Measurements from ENCODE around the gene NEK6.

NEK6 gene

DNA sequence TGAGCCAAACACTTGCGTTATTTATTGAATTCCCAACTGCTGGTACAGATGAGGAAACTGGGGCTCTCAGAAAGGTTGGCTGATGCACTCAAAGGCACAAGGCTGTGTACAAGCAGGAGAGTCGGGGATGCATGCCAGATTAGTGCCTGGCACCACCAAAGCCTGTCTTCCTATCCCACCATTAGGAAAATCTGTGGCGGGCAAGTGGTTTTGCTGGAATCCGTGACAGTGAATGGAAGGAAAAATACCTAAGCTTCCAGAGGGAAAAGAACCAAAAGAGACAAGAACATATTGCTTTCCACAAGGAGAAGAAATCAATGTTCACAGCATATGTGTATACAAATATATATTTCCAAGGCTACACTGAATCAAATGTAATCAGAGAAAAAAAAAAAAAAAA, 106.4 kb downstream of the NEK6 start:
- no peak for DNase-seq (ENCODE audit: extremely low read depth in 1 of 2, low read depth in 1 of 2)

GRCh38 chr9:124365036-124365435, 107.3 kb downstream of the NEK6 start:
- DNase-seq (ENCODE audit: extremely low read depth in 1 of 2, low read depth in 1 of 2): no peak

DNA sequence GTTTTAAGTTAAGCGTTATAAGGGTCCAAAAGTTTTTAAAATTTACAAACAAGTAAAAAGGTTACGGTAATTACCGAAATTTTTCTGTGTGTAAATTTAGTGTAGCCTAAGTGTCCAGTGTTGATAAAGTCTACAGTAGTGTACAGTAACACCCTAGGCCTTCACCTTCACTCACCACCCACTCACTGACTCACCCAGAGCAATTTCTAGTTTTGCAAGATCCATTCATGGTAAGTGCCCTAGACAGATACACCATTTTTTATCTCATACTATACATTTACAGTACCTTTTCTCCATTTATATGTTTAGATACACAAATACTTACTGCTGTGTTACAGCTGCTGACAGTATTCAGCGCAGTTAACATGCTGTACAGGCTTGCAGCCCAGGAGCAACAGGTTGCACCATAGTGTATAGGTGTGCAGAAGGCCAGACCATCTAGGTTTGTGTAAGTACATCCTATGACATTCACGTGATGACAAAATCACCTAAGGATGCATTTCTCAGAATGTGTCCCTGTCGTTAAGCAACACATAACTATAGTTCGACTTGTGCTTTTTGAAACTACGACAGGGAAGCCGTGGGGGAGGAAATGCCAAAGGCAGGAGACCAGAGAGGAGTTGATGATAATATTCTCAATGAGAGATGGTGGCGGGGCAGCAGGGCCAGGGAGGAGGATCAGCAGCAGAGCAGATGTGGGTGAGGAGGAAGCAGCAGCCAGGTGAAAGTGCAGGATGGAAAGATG, 108.9 kb downstream of the NEK6 start:
- no peak for DNase-seq (ENCODE audit: extremely low read depth in 1 of 2, low read depth in 1 of 2)

GRCh38 chr9:124368692-124369091, 110.9 kb downstream of the NEK6 start:
- DNase-seq (ENCODE audit: extremely low read depth in 1 of 2, low read depth in 1 of 2): no peak

DNA sequence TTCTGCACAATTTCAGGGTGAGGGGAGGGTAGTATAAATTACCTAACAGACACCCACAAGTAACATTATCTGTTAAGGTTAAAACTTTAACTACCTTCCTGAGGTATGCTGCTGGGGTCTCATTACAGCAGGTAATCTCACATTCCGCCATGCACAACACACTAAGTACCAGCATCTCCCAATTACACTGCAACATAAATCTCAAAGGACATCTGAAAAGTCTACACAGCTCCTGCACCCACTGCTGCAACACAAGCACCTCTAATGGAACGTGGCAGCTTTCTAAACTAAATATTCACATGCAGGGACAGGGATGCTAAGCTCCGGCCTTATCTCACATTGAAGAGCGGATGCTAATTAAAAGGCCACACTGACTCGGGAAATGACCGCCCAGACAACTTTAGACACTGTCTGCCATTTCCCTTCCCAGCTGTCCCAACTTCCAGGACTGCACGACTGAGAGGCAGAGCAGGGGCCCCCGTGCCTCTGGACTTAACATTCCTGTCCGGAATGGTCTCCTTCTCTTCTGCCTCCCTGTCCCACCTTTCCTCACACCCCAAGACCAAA, 111.6 kb downstream of the NEK6 start:
- no peak for DNase-seq (ENCODE audit: extremely low read depth in 1 of 2, low read depth in 1 of 2)

- no peak for DNase-seq (ENCODE audit: extremely low read depth in 1 of 2, low read depth in 1 of 2)
Observed at GRCh38 chr9:124370896-124371582, 113.3 kb downstream of the NEK6 start.

GRCh38 chr9:124372038-124372437, 114.3 kb downstream of the NEK6 start:
- DNase-seq (ENCODE audit: extremely low read depth in 1 of 2, low read depth in 1 of 2): no peak

DNA sequence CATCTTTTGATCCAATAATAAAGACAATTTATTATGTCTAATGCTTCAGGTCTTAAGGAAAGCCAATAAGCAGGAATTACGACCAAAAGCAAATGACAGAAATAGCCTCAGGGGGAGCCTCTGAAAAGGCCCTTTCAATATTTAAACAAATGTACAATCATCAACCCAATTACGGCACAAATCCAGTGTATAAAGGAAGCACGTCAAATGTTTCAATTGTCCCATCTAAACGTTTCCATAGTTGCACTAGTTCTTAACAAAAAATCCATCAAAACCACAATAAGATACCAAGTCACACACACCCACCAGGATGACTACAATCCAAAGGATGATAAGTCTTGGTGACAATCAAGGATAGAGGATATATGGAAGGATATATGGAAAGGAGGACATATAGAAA, 115.6 kb downstream of the NEK6 start:
- DNase-seq (ENCODE audit: extremely low read depth in 1 of 2, low read depth in 1 of 2): no peak

DNA sequence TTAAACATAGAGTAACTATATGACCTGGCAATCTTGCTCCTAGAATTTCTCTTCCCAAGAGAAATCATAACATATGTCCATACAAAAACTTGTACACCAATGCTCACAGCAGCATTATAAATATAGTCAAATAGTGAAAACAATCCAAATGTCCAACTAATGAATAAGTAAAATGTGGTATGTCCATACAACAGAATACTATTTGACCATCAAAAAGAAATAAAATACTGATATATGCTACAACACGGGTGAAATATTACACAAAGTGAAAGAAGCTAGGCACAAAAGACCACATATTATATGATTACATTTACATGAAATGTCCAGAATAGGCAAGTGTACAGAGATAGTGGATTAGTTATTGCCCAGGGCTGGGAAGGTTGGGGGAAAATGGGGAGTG, 116.1 kb downstream of the NEK6 start:
- no peak for DNase-seq (ENCODE audit: extremely low read depth in 1 of 2, low read depth in 1 of 2)

GRCh38 chr9:124375726-124376125, 118.0 kb downstream of the NEK6 start:
- no peak for DNase-seq (ENCODE audit: extremely low read depth in 1 of 2, low read depth in 1 of 2)

- DNase-seq (ENCODE audit: extremely low read depth in 1 of 2, low read depth in 1 of 2): no peak
Observed at GRCh38 chr9:124376329-124376728, 118.6 kb downstream of the NEK6 start.

GRCh38 chr9:124377551-124378406, 120.0 kb downstream of the NEK6 start:
- no peak for DNase-seq (ENCODE audit: extremely low read depth in 1 of 2, low read depth in 1 of 2)

DNA sequence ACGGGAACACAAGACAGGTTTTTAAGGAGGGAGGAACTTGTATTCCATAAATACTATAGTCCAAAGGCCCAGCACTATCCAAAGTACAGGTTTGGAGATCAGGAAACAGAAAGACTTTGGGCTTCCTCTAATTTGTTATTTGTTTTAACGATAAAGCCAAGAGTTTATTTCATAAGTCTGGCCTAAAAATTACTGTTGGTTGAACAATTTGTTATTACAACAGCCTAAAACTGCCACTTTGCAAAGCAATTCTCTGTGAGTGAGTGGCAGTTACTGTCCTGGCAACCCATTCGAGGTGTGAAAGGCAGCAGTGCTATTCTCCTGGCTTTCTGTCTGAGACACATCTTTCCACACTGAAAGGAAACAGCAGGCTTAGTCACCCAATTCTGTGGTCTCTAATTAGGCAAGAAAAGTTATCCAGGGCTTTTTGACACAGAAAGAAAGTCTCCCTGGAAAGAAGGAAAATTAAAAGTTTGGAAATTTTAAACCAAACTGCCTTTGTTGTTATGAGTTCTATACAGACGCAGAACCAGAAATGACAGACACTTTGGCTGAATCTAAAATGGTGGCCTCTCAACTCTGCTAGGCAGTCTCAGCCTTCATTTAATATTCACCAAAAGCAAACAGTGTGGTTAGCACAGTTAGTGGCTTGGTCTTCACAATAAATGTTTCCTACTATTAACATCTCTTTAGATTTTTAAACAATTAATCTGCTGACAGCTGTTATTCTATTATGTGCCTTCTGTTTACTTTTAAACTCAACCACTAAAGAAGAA, 123.6 kb downstream of the NEK6 start:
- no peak for DNase-seq (ENCODE audit: extremely low read depth in 1 of 2, low read depth in 1 of 2)

DNA sequence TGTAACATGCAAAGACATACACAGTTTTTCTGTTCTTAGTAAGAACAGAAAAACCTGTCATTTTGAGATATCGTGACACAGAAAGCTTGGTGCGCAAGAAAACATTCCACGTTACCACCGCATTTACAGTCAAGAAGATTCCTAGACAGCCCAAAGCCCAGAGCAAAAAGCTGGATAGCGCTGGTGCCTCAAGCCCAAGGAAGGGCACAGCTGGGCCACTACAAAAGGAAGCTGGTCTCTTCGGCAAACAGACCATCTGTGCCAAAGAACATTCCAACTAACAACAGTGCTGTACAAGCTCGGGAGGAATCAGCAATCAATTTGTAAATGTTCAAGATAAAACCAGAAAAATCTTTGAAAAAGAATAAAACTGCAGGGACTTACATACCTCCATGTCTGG, 126.5 kb downstream of the NEK6 start:
- DNase-seq (ENCODE audit: extremely low read depth in 1 of 2, low read depth in 1 of 2): no peak

- no peak for DNase-seq (ENCODE audit: extremely low read depth in 1 of 2, low read depth in 1 of 2)
Observed at GRCh38 chr9:124384846-124385245, 127.1 kb downstream of the NEK6 start.

GRCh38 chr9:124385623-124386022, 127.9 kb downstream of the NEK6 start:
- no peak for DNase-seq (ENCODE audit: extremely low read depth in 1 of 2, low read depth in 1 of 2)

GRCh38 chr9:124386201-124386600, 128.5 kb downstream of the NEK6 start:
- DNase-seq (ENCODE audit: extremely low read depth in 1 of 2, low read depth in 1 of 2): no peak

DNA sequence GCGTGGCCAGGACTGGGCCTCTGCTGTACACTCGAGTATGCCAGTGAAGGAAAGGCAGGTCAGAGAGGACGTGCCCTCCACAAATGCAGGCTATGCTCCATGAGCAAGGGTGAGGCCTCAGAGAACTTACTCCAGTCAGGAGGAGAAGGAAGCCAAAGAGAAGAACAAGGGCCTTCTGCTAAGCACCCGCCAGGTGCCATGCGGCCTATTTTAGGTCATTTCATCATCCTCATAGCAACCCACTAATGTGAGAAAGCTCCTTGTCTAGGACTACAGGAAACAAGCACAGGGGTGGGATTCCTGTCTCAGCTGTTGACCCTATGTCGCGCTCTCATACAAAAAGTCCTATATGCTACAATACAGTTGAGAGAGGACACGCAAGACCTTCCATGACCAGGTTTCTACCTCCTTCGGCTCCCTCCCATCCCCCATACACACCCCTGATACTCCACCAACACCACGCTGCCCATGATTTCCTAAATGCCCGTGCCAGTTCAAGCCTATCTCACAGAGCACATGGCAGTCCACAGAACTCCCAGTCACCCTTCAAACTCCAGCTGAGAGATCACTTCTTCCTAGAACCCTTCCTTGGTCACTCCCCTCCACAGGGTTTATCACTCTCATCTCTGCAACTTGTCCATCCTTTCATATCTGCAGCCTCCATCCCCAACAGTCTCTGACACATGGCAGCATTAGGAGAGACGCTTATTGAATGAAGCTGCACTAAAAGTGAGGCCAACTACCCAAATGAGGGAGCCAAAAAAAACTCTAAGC, 130.7 kb downstream of the NEK6 start:
- no peak for DNase-seq (ENCODE audit: extremely low read depth in 1 of 2, low read depth in 1 of 2)

- DNase-seq (ENCODE audit: extremely low read depth in 1 of 2, low read depth in 1 of 2): no peak
Observed at GRCh38 chr9:124389146-124389939, 131.6 kb downstream of the NEK6 start.
